NOMO-1 treated with DMSO at 0.1 percent for 48 hours (cell line): ENCODE data around the gene PCK2.
"Not testable (repeated sequence)": the region's sequence is repeated elsewhere in the genome, so short reads cannot be mapped to it uniquely, and the experiment has no call there.

Source experiments
- DNase-seq: peaks from one replicate; lab custom pipeline; 2025; ENCODE audit not compliant: unreplicated experiment; lab: John Stamatoyannopoulos, UW

The PCK2 gene

GRCh38 chr14:24093207-24093900 lies 757 bp upstream of the PCK2 start:
- no peak for DNase-seq

DNA sequence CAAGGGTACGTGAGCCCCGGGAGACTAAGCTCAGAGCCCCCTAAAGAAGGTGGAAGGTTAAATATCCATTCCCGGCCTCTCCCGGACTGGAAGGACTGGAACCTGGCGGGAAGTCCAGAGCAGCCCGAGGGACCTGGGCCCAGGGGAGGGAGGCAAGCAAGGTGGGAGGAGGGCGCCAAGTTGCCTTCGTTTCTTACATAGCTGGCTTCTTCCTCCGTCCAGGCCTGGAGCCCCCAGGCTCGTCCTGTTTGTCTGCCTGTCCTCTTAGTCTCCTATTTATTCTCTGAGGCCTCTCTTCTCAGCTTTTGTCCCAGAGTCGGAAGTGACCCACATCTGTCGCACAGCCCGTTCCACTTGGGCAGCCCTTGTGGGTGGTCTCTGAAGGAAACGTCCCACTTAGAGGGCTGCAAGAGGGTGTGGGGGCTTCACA lies 745 bp downstream of the PCK2 start:
- DNase-seq: no peak

DNA sequence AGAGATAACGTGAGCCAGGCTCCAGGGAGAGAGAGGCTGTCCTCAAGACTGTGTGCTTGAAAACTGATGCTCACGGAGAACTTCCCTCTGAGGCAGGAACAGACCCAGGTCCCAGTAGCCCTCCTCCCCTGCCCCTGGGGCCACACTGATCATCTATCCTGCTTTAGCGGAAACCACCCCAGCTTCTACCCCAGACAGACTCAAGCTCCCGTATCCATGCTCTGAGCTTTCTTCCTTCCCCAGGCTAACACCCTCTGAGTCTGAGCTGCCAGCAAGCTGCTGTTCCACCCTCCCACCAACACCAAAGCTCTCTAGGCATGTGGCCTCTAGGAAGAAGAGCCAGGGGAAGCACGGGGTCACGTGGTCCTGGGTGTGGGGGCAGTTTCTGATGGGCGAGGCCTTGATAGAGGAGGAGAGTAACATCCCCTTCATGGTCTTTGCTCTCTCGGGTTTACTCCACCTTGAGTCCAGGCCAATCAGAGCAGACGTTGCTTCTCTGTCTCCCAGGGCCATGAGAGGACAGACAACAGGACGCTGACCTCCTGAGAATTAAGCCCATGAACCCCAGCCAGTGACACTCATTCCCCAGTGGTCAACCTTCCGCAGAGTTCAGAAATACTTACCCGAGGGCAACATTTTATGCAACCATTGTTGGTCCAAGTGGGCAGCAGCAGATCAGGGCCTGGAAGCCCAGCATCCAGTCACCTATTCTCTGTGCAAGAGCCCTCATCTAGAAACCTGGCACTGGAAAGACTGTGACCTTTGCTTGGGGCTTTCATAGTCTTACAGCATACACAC lies 1.4 kb downstream of the PCK2 start:
- peak; percentile 45 for DNase-seq

GRCh38 chr14:24096545-24097181 lies 2.6 kb downstream of the PCK2 start:
- no peak for DNase-seq

DNA sequence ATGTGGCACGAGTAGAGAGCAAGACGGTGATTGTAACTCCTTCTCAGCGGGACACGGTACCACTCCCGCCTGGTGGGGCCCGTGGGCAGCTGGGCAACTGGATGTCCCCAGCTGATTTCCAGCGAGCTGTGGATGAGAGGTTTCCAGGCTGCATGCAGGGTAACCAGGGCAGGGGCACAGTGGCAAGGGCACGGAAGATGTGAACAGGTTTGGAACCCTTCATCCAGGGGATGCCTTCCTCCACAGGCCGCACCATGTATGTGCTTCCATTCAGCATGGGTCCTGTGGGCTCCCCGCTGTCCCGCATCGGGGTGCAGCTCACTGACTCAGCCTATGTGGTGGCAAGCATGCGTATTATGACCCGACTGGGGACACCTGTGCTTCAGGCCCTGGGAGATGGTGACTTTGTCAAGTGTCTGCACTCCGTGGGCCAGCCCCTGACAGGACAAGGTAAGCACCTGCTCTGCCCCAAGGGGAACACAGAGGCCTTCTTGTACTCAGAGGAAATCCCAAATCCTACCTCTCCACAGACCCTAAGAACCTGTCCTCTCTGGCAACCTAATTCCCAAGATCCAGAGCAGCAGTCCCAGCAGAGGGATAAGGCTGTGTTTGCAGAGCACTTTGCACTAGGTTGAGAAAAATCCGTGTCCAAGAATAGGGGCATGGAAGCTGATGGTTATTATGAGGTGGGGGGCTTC lies 4.3 kb downstream of the PCK2 start:
- no peak for DNase-seq

DNA sequence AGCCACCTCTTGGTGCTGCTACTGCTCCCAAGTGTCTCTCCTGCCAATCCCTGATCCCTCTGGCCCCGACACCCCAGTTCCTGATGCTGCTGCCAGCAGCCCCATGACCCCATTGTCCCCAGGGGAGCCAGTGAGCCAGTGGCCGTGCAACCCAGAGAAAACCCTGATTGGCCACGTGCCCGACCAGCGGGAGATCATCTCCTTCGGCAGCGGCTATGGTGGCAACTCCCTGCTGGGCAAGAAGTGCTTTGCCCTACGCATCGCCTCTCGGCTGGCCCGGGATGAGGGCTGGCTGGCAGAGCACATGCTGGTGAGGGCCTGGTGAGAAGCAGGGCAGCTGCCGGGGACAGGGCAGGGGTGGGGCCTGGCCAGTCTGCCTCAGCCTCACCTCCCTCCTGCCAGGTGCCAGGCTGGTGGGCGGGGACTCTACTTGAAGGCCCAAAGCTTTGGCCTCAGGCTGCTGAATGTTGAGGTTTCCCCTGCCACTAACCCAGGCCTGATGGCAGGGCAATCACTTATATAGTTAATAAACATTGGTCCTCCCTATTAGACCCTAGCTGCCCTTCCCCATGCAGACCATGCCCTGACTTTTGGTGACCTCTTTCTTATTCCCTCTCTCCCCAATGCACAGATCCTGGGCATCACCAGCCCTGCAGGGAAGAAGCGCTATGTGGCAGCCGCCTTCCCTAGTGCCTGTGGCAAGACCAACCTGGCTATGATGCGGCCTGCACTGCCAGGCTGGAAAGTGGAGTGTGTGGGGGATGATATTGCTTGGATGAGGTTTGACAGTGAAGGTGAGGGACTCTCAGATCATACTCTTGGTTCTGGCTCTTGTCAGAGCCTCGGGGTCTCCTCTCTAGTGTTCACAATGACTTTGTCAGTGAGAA lies 5.1 kb downstream of the PCK2 start:
- no peak for DNase-seq

DNA sequence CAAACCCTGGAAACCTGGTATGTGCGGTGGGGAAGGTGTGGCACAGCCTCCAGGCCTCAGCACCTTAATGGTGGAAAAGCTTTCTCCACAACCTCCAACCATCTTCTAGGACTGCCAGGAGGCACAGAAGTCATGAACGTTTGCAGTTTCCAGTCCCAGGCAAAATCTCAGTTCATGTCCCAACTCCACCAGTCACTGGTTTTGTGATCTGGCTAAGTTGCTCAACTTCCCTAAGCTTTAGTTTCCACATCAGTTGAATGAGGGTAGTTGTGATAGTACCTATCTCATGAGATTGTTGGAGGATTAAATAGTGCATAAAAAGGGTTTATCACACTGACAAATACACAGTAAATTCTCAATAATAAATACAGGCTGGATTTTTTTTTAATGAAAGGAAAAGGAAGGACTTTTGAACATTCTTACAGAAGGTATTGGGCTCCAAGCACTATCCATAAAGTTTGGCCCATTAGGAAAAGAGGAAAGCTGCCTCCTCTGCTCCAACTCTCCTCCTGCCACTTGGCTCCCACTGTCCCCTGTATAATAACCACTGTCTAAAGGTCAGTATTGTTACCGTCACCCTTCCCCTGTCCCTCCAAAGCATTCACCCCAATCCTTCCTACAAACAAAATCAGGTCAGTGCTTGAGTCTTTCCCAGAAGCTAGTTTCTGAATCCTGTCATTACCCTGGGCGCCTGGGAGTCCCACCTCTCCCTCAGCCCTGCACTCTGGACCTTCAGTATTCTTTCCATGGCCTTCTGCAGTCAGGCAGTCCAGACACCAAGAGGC lies 6.3 kb downstream of the PCK2 start:
- peak; percentile 15 for DNase-seq

- DNase-seq: no peak
Observed at GRCh38 chr14:24100982-24101494, 6.9 kb downstream of the PCK2 start.

GRCh38 chr14:24102357-24103048 lies 8.4 kb downstream of the PCK2 start:
- DNase-seq: no peak

GRCh38 chr14:24103451-24103850 lies 9.3 kb downstream of the PCK2 start:
- DNase-seq: no peak

- DNase-seq: not testable (repeated sequence)
Observed at GRCh38 chr14:24105609-24106239, 11.6 kb downstream of the PCK2 start.

DNA sequence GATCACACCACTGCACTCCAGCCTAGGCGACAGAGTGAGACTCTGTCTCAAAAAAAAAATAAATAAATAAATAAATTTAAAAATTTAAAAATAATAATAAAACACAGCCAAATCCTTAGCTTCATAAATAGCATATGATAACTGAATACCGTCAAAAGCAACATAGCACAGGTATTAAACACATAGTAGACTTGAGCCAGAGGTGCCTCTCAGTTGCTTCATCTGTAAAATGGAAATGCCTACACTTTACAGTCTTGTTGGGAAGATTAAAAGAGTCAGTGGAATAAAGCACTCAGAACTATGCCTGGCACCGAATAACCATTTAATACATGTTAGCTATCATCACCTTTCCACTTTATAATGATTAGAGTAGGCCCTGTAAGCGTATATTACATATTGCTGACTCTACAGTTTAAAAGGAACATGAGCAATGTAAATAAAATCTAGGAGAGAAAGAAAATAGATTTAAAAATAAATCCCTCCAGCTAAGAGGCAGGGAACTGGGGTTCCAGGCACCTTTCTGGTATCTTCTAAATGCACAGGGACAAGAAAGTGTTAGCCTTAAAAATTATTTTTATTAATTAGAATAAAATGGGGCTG lies 12.7 kb downstream of the PCK2 start:
- no peak for DNase-seq

DNA sequence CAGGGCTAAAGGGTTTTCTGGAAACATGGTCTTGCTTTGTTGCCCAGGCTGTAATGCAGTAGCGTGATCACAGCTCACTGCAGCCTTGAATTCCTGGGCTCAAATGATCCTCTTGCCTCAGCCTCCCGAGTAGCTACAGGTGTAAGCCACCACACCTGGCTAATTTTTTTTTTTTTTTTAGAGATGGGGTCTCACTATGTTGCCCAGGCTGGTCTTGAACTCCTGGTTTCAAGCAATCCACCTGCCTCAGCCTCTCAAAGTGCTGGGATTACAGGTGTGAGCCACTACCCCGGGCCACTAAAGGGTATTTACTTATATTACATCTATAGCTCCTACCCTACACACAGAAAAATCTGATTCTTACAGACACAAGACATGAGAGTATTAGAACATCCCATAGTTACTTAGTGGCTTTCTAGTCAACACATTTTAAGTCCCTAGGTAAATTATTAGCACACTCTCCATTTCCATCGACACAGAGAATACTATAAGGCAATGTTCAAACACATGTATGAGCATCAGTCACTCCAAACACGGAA lies 14.3 kb downstream of the PCK2 start:
- DNase-seq: no peak

DNA sequence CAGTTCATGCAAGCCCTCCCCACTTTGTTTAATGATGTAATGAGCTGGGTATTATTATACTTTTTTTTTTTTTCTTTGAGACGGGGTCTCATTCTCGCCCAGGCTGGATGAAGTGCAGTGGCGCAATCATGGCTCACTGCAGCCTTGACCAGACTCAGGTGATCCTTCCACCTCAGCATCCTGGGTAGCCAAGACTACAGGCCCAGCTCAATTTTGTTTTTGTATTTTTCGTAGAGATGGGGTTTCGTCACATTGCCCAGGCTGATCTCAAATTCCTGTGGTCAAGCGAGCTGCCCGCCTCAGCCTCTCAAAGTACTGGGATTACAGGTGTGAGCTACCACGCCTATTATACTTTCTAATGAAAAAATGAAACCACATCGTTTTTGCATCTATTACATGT lies 15.9 kb downstream of the PCK2 start:
- no peak for DNase-seq

GRCh38 chr14:24110523-24110922 lies 16.4 kb downstream of the PCK2 start:
- DNase-seq: no peak

- peak; percentile 45 for DNase-seq
Observed at GRCh38 chr14:24113379-24113800, 19.3 kb downstream of the PCK2 start.

DNA sequence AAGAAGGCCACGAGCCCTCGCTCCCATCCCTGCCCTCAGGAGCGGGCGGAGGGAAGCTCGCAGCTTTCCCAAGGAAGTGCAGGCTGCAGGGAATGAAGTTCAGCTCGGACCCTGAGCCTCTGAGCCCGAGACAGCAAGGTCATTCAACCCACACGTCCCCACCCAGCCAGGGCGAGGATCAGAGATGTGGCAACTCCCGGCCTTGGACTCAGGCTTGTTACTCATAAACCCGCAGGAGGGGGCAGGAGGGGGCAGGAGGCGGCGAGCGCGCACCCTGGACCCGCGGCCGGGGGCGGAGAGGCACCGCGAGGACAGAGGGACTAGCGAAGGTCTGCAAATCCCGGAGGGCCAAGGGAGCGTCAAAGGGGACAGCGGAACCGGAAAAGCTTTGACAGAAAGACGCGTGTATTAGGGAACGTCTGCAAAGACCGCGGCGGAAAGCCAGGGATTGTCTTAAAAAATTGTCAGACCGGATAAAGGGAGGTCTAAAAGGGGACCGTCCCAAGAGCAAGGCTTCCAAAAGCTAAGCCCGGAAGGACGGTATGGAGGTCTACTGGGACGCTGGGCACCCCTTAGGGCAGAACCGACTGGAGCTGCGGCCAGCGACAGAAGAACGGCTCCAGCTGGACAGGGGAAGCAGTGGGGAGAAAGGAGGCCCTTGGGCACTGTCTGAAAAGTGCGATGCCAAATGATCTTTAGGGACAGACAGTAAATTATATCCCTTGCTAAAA lies 19.9 kb downstream of the PCK2 start:
- peak; percentile 92 for DNase-seq
